ENCODE results near the gene SPDYE4. TPM values are rescaled to one million over a fixed set of nuclear protein-coding genes. Genes with fewer than 3 reads are reported as not detected.

Gene SPDYE4
- total RNA-seq, 1 donor from 2014 or later: not detected

- TF ChIP-seq CTCF (IDR thresholded peaks at IDR 0.05; ENCODE audit: insufficient read depth, low read length, poor library complexity, severe bottlenecking): no peak
- DNase-seq (ENCODE audit: low read depth): no peak
- H3K4me3 ChIP-seq (ENCODE audit: low read depth, low read length): no peak overlapping the region
- H3K27me3 ChIP-seq (ENCODE audit: control insufficient read depth, insufficient read depth, low read length): no peaks in the 10 kb centered on the region
- no peaks in the 10 kb centered on the region for H3K36me3 ChIP-seq (ENCODE audit: control insufficient read depth, insufficient read depth, low read length)
Measured at GRCh38 chr17:8728251-8728938, 30.0 kb downstream of the SPDYE4 start.

GRCh38 chr17:8726941-8727555 is 31.3 kb downstream of the SPDYE4 start:
- TF ChIP-seq CTCF (IDR thresholded peaks at IDR 0.05; ENCODE audit: insufficient read depth, low read length, poor library complexity, severe bottlenecking): no peak
- Histone ChIP-seq H3K27me3 (ENCODE audit: control insufficient read depth, insufficient read depth, low read length) (no peaks in the 10 kb centered on the region), H3K36me3 (ENCODE audit: control insufficient read depth, insufficient read depth, low read length) (no peaks in the 10 kb centered on the region), H3K4me3 (ENCODE audit: low read depth, low read length) (no peak overlapping the region)
- DNase-seq (ENCODE audit: low read depth): no peak

- no peak for TF ChIP-seq CTCF (IDR thresholded peaks at IDR 0.05; ENCODE audit: insufficient read depth, low read length, poor library complexity, severe bottlenecking)
Measured at GRCh38 chr17:8725881-8726876, 32.2 kb downstream of the SPDYE4 start.

GRCh38 chr17:8724451-8724850 is 33.9 kb downstream of the SPDYE4 start:
- no peak overlapping the region for H3K4me3 ChIP-seq (ENCODE audit: low read depth, low read length)
- TF ChIP-seq CTCF (IDR thresholded peaks at IDR 0.05; ENCODE audit: insufficient read depth, low read length, poor library complexity, severe bottlenecking): no peak
- H3K27me3 ChIP-seq (ENCODE audit: control insufficient read depth, insufficient read depth, low read length): no peaks in the 10 kb centered on the region
- DNase-seq (ENCODE audit: low read depth): no peak
- H3K36me3 ChIP-seq (ENCODE audit: control insufficient read depth, insufficient read depth, low read length): no peaks in the 10 kb centered on the region

More at GRCh38 chr17:8725881-8726876, 32.2 kb downstream of the SPDYE4 start:
- DNase-seq (ENCODE audit: low read depth): no peak
- Histone ChIP-seq H3K4me3 (ENCODE audit: low read depth, low read length) (no peak overlapping the region), H3K27me3 (ENCODE audit: control insufficient read depth, insufficient read depth, low read length) (no peaks in the 10 kb centered on the region), H3K36me3 (ENCODE audit: control insufficient read depth, insufficient read depth, low read length) (no peaks in the 10 kb centered on the region)

GRCh38 chr17:8720596-8720995 is 37.8 kb downstream of the SPDYE4 start:
- H3K27me3 ChIP-seq (ENCODE audit: control insufficient read depth, insufficient read depth, low read length): no peaks in the 10 kb centered on the region
- TF ChIP-seq CTCF (IDR thresholded peaks at IDR 0.05; ENCODE audit: insufficient read depth, low read length, poor library complexity, severe bottlenecking): no peak

More at GRCh38 chr17:8720596-8720995, 37.8 kb downstream of the SPDYE4 start:
- no peak for DNase-seq (ENCODE audit: low read depth)
- Histone ChIP-seq H3K36me3 (ENCODE audit: control insufficient read depth, insufficient read depth, low read length) (no peaks in the 10 kb centered on the region), H3K4me3 (ENCODE audit: low read depth, low read length) (no peak overlapping the region)
